ENCODE measurements around the gene ZMYND12. TPM values are rescaled to one million over a fixed set of nuclear protein-coding genes. Genes with fewer than 3 reads are reported as not detected.

ZMYND12 gene
- total RNA-seq, 1 donor from 2014 or later = 2.8 TPM

DNA sequence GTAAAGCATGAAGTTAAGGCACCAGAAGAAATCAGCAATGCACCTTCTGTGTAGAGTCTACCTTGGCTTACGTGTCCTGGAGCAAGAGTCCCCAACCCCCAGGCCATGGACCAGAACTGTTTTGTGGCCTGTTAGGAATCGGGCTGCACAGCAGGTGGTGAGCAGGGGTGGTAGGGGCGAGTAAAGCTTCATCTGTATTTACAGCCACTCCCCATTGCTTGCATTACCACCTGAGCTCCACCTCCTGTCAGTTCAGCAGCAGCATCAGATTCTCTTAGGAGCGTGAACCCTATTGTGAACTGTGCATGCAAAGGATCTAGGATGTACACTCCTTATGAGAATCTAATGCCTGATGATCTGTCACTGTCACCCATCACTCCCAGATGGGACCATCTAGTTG, 21.5 kb downstream of the ZMYND12 start:
- TF ChIP-seq, protein P1, sequence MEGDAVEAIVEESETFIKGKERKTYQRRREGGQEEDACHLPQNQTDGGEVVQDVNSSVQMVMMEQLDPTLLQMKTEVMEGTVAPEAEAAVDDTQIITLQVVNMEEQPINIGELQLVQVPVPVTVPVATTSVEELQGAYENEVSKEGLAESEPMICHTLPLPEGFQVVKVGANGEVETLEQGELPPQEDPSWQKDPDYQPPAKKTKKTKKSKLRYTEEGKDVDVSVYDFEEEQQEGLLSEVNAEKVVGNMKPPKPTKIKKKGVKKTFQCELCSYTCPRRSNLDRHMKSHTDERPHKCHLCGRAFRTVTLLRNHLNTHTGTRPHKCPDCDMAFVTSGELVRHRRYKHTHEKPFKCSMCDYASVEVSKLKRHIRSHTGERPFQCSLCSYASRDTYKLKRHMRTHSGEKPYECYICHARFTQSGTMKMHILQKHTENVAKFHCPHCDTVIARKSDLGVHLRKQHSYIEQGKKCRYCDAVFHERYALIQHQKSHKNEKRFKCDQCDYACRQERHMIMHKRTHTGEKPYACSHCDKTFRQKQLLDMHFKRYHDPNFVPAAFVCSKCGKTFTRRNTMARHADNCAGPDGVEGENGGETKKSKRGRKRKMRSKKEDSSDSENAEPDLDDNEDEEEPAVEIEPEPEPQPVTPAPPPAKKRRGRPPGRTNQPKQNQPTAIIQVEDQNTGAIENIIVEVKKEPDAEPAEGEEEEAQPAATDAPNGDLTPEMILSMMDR (IDR thresholded peaks at IDR 0.05) = no peak

DNA sequence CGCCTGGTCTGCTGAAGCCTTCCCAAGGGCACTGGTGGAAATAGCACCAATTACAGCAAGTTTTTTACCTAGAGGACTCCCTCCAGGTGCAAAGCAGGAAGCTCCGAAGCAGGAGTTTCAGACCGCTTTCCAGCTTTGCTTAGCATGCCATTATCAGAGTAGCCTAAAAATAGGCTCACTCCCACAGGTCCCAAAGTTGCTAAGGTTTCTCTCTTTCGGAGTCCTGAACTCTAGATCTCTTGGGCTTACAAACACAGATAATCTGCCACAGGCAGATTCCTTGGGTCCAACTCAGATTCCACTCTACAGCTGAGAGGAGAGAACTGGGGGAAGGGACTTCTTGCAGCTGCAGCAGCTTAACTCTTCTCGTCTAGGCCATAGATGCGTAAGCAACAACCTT, 22.5 kb downstream of the ZMYND12 start:
- DNase-seq (no peak), ATAC-seq (no peak)
- H3K4me1 ChIP-seq = no peaks in the 10 kb centered on the region
- intact Hi-C loops (cut with DNase I) = no loop called here
- H3K27me3 ChIP-seq (ENCODE audit: low read depth) = no peaks in the 10 kb centered on the region
- TF ChIP-seq, protein P1 (IDR thresholded peaks at IDR 0.05) = no peak
- no peak overlapping the region for H3K4me3 ChIP-seq
- no peak overlapping the region for H3K27ac ChIP-seq
- H3K9me3 ChIP-seq = no peaks in the 10 kb centered on the region
- no peaks in the 10 kb centered on the region for H3K36me3 ChIP-seq

More for the DNA sequence above, 21.5 kb downstream of the ZMYND12 start:
- H3K36me3 ChIP-seq = no peaks in the 10 kb centered on the region
- ATAC-seq (no peak), DNase-seq (no peak)
- no peaks in the 10 kb centered on the region for H3K9me3 ChIP-seq
- no peaks in the 10 kb centered on the region for H3K27me3 ChIP-seq (ENCODE audit: low read depth)
- H3K27ac ChIP-seq = no peak overlapping the region
- H3K4me3 ChIP-seq = no peak overlapping the region
- intact Hi-C loops (cut with DNase I) = no loop called here
- no peaks in the 10 kb centered on the region for H3K4me1 ChIP-seq

DNA sequence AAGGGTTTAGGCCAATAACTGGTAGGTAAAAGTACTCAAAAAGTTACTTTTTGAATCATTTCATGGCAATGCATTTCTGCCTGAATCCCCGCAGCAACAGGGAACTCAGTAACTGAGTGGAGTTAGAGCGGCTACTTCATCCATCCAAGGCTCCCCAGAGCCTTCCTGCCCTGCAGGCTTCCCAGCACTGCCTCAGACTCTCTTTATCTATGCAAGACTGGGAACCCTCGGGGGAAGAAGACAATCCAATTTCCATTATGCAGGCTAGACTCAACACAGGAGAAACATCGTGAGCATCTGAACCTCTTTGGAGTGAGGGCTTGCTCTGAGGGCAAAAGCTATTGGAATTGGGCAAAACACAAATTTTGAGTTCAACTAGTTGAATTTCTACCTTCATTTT, 23.1 kb downstream of the ZMYND12 start:
- TF ChIP-seq, protein P1 (IDR thresholded peaks at IDR 0.05) = no peak
- no peaks in the 10 kb centered on the region for H3K36me3 ChIP-seq
- no peak overlapping the region for H3K4me3 ChIP-seq
- H3K4me1 ChIP-seq = no peaks in the 10 kb centered on the region
- no peak for ATAC-seq
- DNase-seq = no peak
- no peaks in the 10 kb centered on the region for H3K27me3 ChIP-seq (ENCODE audit: low read depth)
- H3K27ac ChIP-seq = no peak overlapping the region
- intact Hi-C loops (cut with DNase I) = no loop called here
- no peaks in the 10 kb centered on the region for H3K9me3 ChIP-seq

DNA sequence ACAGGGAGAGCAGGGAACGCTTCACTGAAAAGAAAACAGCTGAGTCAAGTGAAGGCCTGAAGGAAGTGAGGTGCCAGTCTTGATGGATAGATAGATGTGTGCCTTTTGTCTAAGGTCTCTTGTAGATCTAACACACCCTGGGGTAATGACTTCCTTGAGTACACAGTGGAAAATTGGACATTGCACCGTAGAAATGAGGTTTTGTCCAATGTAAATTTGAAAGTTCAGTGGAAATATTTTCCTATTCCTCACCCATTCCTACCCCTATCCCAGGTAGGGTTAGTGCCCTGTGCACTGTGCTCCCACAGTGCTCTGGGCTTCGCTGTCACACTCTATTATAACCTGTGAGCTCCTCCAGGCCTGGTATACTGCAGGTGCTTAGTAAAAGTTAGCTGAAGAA, 24.3 kb downstream of the ZMYND12 start:
- Histone ChIP-seq H3K9me3 (no peaks in the 10 kb centered on the region), H3K27ac (no peak overlapping the region)
- intact Hi-C loops (cut with DNase I) = no loop called here

DNA sequence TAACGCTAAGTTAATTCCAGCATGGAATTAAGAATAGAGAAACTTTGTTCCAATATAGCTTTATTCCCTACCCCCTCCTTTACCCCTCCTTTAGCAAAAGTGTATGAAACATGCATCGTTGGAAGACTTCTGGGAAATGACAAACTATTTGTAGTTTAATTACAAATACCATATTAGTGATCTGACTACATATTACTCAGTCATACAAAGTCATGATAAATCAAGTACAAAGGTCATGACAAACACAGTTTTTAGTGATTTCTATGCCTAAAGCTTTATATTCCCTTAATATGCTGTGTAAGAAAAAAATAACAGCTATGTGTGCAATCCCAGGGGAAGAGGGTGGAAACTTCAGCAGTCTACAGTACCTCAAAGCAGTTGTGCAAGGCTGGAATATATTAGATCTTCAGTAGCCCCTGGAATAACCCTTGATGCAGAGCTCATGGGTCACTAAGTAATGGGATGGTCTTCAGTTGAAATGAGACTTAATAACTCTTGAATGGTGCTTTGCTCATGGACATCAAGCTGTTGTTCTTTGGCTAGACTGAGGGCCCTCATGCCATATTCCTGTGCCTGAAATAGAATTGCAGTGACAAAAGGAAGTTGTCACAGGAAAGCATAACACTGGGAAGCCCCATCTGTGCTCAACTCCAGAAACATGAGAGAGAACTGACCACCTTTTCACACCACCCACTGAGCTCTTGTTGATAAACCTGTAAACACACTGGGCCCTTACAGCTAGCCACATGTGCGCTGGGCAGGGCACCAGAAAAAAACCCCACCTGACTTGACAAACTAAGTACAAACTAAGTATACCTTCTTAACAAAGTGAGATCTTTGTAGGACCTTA, 25.3 kb downstream of the ZMYND12 start:
- TF ChIP-seq, protein P1 (IDR thresholded peaks at IDR 0.05) = no peak
- ATAC-seq (no peak), DNase-seq (no peak)
- Histone ChIP-seq H3K4me1 (no peaks in the 10 kb centered on the region), H3K9me3 (no peaks in the 10 kb centered on the region), H3K4me3 (no peak overlapping the region), H3K27me3 (ENCODE audit: low read depth) (no peaks in the 10 kb centered on the region), H3K27ac (no peak overlapping the region), H3K36me3 (no peaks in the 10 kb centered on the region)
- intact Hi-C loops (cut with DNase I) = no loop called here

More for the DNA sequence above, 24.3 kb downstream of the ZMYND12 start:
- Histone ChIP-seq H3K4me1 (no peaks in the 10 kb centered on the region), H3K4me3 (no peak overlapping the region), H3K27me3 (ENCODE audit: low read depth) (no peaks in the 10 kb centered on the region), H3K36me3 (no peaks in the 10 kb centered on the region)
- DNase-seq (no peak), ATAC-seq (no peak)
- TF ChIP-seq, protein P1 (IDR thresholded peaks at IDR 0.05) = no peak
